ENCODE results near the gene LAMA2. TPM values are rescaled to one million over a fixed set of nuclear protein-coding genes. Genes with fewer than 3 reads are reported as not detected.
"Not testable (repeated sequence)": the region's sequence is repeated elsewhere in the genome, so short reads cannot be mapped to it uniquely, and the experiment has no call there.

LAMA2 gene
- total RNA-seq, 2 donors from 2014 or later, result 7.0 to 14.4 TPM

DNA sequence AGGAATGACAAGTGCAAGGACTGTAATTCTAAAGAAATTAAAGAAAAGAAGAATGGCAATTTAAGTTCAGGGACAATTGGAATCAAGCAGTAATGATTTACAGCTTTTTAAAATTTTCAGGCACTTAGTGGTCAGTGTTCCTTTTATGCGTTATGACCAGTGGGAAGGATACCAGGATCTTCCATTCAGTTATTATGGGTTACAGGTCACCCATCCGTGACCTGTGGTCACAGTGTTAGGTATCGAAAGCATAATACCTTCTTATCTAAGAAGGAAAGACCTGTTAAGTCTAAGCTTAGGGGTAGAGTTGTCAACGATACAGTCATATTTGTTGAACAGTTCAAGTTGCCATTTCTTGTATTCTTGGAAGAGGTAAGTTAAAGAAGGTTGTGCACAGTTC is 253.8 kb downstream of the LAMA2 start:
- ATAC-seq, result no peak
- intact Hi-C loops (cut with DNase I, micrococcal nuclease), result no loop called here
- no peak for DNase-seq

- intact Hi-C loops (cut with DNase I, micrococcal nuclease), result no loop called here
- ATAC-seq (no peak), DNase-seq (no peak)
Measured at GRCh38 chr6:129138739-129139405, 255.9 kb downstream of the LAMA2 start.

DNA sequence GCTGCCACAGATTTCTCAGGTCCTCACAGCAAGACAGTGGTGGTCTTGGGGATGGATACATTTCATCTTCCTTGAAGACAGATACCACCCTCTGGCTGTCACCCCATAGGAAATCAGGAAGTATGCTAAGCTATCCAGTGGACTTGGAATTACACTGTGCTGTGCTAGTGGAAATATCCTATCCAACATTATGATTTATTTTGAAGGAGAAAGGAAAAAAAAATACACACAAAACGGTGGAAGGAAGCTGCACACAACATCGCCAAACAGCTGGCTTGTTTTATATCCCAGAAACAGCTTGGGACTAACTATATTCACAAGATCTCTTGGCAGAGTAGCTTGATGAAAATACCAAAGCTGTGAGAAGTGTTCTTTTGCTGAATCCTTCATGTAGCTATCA is 257.6 kb downstream of the LAMA2 start:
- intact Hi-C loops (cut with DNase I, micrococcal nuclease), result no loop called here
- DNase-seq (no peak), ATAC-seq (no peak)

- ATAC-seq (no peak), DNase-seq (no peak)
- intact Hi-C loops (cut with DNase I, micrococcal nuclease), result no loop called here
Measured at GRCh38 chr6:129141499-129141898, 258.6 kb downstream of the LAMA2 start.

DNA sequence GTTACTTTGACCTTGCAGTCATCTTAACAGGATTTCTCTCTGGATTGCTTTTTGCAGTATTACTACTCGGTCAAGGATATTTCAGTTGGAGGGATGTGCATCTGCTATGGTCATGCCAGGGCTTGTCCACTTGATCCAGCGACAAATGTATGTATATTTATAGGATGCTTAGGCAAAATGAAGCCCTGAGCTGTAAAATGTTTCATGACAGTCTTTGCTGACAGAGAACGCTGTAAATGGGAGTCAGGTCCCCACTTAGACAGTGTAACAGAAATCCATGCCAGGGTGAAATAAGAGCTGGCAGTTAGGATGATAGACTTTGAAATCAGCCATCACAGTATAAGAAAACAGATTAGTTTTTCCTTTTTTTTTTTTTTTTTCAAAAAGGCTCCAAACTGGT is 264.0 kb downstream of the LAMA2 start:
- intact Hi-C loops (cut with DNase I, micrococcal nuclease), result no loop called here
- DNase-seq, result no peak
- no peak for ATAC-seq

GRCh38 chr6:129150507-129150906 is 267.6 kb downstream of the LAMA2 start:
- no peak for DNase-seq
- intact Hi-C loops (cut with DNase I, micrococcal nuclease), result no loop called here

GRCh38 chr6:129153257-129153656 is 270.3 kb downstream of the LAMA2 start:
- no peak for ATAC-seq
- intact Hi-C loops (cut with DNase I, micrococcal nuclease), result no loop called here
- no peak for DNase-seq

More at GRCh38 chr6:129150507-129150906, 267.6 kb downstream of the LAMA2 start:
- ATAC-seq, result no peak

GRCh38 chr6:129159242-129159641 is 276.3 kb downstream of the LAMA2 start:
- intact Hi-C loops (cut with DNase I, micrococcal nuclease); DNase-seq; ATAC-seq: not testable (repeated sequence)

GRCh38 chr6:129162605-129163004 is 279.7 kb downstream of the LAMA2 start:
- intact Hi-C loops (cut with DNase I, micrococcal nuclease), result no loop called here
- DNase-seq (no peak), ATAC-seq (no peak)

DNA sequence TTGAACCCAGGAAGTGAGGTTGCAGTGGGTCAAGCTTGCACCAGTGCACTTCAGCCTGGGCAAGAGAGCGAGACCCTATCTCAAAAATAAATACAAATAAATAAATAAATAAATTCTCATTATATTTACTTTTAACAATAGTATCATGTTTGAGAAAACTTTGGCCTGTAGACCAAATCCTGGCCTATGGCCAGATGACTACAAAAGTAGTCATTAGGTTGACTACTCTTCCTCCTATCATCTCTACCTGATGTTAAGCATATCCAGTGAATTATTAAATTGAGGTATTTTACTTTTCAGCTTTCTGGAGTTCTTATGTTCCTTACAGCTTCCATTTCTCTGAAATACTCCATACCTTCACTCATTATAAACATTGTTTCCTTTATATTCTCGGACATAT is 280.6 kb downstream of the LAMA2 start:
- ATAC-seq, result no peak
- intact Hi-C loops (cut with DNase I, micrococcal nuclease), result no loop called here
- DNase-seq, result no peak

- ATAC-seq (no peak), DNase-seq (no peak)
- intact Hi-C loops (cut with DNase I, micrococcal nuclease), result no loop called here
Measured at GRCh38 chr6:129164032-129164431, 281.1 kb downstream of the LAMA2 start.

DNA sequence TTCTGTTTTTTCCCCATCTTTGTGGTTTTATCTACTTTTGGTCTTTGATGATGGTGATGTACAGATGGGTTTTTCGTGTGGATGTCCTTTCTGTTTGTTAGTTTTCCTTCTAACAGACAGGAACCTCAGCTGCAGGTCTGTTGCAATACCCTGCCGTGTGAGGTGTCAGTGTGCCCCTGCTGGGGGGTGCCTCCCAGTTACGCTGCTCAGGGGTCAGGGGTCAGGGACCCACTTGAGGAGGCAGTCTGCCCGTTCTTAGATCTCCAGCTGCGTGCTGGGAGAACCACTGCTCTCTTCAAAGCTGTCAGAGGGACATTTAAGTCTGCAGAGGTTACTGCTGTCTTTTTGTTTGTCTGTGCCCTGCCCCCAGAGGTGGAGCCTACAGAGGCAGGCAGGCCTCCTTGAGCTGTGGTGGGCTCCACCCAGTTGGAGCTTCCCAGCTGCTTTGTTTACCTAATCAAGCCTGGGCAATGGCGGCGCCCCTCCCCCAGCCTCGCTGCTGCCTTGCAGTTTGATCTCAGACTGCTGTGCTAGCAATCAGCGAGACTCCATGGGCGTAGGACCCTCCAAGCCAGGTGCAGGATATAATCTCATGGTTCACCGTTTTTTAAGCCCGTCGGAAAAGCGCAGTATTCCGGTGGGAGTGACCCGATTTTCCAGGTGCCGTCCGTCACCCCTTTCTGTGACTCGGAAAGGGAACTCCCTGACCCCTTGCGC is 289.5 kb downstream of the LAMA2 start:
- peak in 1 of 2 donors; percentile 68 for DNase-seq
- intact Hi-C loops (cut with DNase I, micrococcal nuclease); ATAC-seq: not testable (repeated sequence)

GRCh38 chr6:129175066-129175465 is 292.1 kb downstream of the LAMA2 start:
- intact Hi-C loops (cut with DNase I, micrococcal nuclease), result no loop called here
- DNase-seq, result no peak
- no peak for ATAC-seq

GRCh38 chr6:129177801-129178200 is 294.9 kb downstream of the LAMA2 start:
- ATAC-seq (no peak), DNase-seq (no peak)
- intact Hi-C loops (cut with DNase I, micrococcal nuclease), result no loop called here

- DNase-seq, result no peak
- no peak for ATAC-seq
- intact Hi-C loops (cut with DNase I, micrococcal nuclease), result no loop called here
Measured at GRCh38 chr6:129179283-129179682, 296.3 kb downstream of the LAMA2 start.

DNA sequence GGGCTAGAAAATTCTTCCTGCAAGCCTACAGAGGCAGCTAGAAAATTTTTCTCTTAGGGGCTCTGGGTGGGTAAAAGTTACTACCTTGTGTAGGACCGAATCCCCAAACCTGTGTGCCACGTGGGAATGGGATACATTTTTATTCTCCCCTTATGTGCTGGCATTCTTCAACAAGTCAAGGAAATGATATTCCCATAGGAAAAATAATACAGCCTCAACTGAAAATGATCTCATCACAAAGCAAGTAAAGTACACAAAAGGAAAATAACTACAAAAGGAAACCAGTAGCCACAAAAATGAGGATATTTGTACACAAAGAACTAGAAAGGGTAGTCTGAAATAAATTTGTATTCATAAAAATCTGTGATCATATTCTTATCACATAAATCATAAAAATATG is 298.1 kb downstream of the LAMA2 start:
- ATAC-seq (no peak), DNase-seq (no peak)
- intact Hi-C loops (cut with DNase I, micrococcal nuclease), result no loop called here

GRCh38 chr6:129183187-129183591 is 300.3 kb downstream of the LAMA2 start:
- no peak for ATAC-seq

GRCh38 chr6:129183681-129184301 is 300.9 kb downstream of the LAMA2 start:
- DNase-seq (no peak), ATAC-seq (peak; percentile 98)
- intact Hi-C loops (cut with DNase I, micrococcal nuclease), result no loop called here

More at GRCh38 chr6:129183187-129183591, 300.3 kb downstream of the LAMA2 start:
- no peak for DNase-seq
- intact Hi-C loops (cut with DNase I, micrococcal nuclease), result no loop called here

- DNase-seq (no peak), ATAC-seq (peak; percentile 25)
- intact Hi-C loops (cut with DNase I, micrococcal nuclease), result no loop called here
Measured at GRCh38 chr6:129184324-129184723, 301.4 kb downstream of the LAMA2 start.

DNA sequence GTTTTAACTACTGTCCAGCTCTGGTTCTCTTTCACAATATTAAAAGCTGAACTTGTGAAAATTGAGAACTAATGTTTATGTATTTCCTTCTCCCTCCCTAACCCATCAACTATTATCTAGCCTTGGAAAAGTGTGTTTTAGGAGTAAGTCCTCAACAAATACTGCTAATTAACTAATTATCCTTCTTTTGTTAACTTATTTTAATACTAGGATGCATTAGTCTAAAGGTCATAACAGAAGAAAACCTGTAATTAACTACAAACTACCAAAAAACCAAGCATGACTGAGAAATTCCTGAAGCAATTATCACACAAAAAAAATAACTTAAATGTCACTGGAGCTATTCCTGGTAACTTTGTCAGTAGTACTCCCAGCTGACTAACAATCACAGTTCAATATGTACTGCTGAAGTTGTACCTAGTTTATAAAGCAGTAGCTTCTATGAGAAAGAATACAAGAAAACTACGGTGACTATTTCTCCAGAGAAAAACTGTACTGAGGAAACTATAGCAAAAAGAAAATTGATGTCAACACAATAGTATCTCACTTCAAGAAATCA is 301.9 kb downstream of the LAMA2 start:
- no peak for DNase-seq
- intact Hi-C loops (cut with DNase I, micrococcal nuclease), result no loop called here
- ATAC-seq, result no peak
